Raji (cell line): ENCODE measurements around the gene CRY2.

Experiments
- POLR2A ChIP-seq: IDR thresholded peaks from 2 replicates; pipeline ENCODE4 v1.6.1; 2011; ENCODE audit warnings: low read depth, low read length, control low read depth; ENCODE audit not compliant: insufficient read depth

The CRY2 gene

DNA sequence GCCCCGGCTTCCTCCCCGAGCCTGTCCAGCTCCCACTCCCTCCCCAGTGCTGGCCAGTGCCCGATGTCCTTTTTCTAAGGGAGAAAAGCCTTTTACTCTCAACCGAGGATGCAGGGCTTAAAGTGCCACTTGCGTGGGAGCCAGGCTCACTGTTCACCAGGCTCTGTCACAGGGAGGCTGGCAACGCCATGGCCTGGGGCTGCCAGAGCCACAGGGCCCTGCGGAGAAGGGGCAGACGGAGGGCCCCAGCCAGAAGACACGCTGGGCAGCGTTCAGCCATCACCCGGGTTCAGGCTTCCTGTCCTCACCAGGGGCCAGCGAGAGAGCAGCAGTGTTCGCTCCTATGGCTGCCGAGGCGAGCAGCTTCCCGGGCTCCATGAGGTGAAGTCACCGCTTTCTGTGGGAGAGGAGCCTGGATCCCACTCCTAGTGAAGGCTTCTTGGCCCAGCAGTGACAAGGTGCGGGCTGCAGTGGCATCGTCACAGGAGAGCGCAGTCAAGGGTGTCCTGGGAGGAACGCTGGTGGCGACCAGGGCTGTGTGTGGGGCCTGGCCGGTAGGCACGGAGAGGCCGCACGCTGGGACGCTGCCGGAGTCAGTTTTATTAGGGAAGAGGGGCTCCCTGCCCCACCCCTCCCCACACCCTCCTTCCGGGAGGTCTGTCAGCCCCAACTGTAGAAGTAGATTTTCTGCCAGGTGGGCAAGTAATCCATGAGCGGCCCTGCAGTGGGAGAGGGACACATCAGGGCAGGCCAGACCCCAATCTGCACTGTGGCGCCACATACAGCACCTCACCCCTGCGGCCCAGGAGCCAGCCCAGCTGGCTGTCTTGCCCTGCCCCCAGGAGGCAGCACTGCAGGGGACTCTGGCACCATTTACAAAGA, 62.6 kb downstream of the CRY2 start:
- TF ChIP-seq POLR2A, result no peak

DNA sequence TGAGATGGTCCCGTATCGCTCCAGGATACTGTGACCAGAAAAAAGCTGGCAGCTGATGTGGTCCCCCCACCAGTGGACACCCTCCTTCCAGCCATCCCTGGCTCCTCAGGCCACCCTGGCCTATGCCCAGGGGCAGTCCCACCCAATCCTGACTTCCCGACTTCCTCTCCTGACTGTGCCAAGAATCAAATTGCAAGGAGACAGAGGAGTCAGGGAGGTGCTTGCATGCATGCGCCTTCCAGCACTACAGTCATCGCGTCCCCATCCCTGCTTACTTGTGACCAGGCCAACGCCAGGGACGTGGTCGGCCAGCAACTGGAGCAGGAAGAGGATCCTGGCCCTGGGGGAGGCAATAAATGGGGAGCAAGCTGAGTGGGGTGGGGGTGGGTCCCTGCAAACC, 63.3 kb downstream of the CRY2 start:
- TF ChIP-seq POLR2A, result no peak

DNA sequence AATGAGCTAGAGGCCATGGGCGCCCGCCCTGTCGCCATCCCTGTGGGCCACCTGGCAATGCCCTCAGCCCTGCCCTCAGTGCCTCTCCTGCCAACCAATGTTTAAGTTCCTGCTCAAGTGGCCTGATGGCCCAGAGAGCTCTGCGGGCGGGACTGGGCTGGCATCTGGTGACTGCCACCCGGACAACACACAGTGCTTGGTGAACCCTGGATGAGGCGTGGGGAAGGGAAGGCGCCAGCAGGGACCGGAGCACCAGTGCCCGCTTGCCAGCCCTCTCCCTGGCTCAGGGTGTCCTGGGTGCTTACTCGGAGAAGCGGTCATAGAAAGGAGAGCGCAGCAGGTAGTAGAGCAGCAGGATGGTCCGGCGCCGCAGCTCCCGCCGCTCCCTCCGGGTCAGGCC, 66.2 kb downstream of the CRY2 start:
- TF ChIP-seq POLR2A, result no peak

DNA sequence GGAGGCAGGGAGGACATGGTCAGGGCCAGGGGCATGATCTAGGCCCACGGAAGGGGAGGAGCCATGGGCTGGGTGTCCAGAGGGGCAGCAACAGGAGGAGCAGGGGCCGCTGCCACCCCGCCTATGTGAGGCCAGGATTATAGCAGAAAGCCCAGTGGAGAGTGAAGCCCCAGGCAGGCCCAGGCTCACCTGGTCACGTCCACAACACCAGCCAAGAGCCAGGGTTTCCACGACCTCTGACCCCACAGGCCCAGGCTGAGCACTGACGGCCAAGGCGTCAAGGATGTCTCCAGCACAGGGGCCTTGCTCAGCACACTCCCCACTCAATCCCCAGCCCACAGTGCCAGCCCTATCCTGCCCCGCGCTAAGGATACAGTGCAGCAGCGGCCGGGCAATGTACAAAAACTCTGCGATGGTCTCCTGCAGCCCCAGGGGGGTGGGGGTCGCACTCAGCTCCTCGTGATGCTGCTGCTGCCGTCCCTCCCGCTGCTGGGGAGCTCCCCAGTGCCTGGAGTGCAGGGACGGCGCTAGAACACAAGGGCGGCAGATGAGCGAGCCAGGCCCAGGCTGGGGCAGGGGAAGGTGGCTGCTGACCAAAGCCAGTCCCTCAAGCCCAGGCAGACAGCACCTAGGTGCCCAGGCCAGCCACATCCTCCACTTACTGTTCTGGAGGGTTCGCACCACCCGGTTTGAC, 66.8 kb downstream of the CRY2 start:
- TF ChIP-seq POLR2A, result no peak

DNA sequence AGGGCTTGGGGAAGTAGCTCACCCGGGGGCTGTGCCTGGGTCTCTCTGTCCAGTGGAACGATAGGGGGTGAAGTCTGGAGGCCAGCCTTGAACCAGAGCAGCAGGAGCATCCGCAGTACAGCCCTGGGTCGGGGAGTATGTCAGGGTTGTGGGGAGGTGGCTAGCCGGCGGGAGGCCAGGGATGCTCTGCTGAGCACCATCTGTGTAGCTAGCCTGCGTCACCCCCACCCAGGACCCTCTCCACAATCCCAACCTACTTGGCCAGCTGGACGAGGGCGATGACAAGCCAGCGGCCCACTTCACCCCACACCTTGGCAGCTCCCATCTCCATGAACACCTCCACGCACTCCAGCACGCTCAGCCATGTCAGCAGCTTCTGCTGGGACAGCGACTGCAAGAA, 68.2 kb downstream of the CRY2 start:
- TF ChIP-seq POLR2A, result no peak

DNA sequence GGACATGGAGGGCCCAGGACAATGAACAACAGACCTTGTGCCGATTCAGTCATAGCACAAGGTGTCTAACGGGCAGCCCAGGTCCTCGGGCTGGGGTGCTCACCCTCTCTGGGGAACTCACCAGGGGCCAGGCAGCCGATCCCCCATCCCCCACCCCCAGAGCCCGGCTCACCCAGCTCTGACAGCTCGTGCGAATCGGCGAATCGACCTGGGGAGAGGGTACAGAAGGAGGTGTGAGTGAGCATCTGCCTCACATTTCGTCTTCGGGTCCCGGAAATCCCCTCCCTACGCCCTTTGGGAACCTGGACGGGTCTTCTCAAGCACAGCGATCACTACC, 70.0 kb downstream of the CRY2 start:
- no peak for TF ChIP-seq POLR2A

DNA sequence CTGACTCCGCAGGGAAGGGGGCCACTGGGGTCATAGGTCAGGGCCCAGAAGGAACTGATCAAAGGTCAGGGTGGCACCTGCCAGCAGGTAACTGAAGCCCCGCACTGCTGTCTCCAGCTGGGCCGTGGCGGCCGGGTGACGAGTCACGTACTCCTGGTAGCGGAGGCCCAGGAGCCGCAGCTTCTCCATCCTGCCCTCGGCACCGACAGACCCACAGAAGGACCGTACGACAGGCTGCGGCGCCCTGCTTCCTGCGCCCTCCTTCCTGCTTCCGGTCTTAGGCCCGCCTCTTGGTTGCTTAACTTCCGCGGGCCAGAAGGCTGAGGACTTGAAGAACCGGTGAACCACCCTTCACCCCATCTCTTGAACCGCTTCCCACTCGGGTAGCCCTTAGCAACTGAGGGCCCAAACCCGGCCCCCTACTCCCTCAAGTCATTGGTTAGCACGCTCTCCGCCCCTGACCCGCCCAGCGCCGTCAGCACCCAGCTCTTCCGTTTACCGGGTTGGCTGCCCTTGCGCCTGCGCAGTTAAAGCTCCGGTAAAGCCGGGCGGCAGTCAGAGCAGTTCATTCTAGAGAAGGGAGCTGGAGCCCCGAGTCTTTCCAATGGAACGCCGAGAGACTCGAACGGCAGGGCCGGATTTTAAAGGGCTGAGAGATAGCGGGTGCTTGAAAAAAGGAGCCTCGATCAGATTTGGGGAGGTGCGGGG, 70.5 kb downstream of the CRY2 start, which contains the start of gene PEX16:
PEX16 (minus strand) TSS at position 255 of the 708 bp plus-strand sequence; CDS start at position 189, 66 bp downstream.
- peak; percentile 93 for TF ChIP-seq POLR2A

DNA sequence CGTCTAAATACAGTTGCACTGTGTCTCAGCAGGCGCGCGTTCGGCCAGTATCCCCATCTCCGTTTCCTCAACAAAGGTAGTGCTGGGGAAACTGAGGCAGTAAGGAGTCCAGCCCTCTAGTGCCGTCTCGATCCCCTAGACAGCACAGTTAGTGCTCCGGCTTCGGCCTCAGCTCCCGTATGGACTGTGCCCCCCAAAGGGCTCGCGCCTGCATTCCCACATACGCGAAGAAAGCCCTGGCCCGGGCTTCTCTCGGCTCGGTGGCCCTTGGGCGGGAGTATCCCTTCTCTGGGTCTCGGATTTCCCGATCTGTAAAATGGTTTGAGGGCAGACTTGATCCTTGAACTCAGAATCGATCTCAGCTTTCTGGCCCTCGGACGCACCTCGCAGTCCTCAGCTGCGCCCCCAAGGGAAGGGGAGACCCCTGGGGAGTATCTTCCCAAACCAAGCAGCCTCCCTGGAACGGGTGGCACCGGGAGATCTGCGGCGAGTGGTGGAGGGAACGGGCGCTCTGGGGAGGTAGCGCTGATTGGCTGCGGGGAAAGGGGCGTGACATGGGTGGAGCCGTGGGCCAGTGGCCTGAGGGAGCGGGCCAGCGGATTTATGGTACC, 71.2 kb downstream of the CRY2 start:
- TF ChIP-seq POLR2A, result peak; percentile 73

DNA sequence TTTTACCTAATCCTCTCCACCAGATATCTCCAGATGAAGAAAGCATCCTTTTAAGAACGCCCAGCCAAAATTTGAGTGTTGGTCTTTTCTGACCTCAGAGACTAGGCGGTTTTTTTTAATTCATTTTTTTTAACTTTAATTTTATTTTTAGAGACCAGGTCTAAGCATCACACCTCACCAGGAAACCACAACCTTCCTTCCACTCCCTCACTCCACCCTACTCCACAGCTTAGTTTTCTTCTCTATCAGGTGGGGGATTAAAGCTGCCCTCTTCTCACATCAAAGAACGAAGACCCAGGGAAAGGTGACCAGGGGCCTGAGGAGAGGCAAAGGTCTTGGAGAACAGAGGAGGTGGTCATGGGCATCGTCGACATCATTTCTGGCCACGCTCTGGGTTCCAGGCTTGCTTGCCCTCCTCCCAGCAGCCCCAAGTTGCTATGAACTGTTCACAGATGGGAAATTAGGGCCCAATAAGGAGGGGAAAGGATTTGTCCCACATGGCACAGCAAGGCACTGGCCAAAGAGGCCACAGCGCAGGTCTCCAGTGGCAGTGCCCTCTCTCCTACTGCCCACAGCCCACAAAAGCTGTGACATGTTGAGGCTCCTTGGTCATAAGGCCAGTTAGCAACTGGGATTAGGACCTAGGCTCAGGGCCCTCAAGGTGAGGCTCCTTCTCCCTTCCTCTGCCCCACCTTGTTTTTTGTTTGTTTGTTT, 71.8 kb downstream of the CRY2 start:
- TF ChIP-seq POLR2A, result no peak

DNA sequence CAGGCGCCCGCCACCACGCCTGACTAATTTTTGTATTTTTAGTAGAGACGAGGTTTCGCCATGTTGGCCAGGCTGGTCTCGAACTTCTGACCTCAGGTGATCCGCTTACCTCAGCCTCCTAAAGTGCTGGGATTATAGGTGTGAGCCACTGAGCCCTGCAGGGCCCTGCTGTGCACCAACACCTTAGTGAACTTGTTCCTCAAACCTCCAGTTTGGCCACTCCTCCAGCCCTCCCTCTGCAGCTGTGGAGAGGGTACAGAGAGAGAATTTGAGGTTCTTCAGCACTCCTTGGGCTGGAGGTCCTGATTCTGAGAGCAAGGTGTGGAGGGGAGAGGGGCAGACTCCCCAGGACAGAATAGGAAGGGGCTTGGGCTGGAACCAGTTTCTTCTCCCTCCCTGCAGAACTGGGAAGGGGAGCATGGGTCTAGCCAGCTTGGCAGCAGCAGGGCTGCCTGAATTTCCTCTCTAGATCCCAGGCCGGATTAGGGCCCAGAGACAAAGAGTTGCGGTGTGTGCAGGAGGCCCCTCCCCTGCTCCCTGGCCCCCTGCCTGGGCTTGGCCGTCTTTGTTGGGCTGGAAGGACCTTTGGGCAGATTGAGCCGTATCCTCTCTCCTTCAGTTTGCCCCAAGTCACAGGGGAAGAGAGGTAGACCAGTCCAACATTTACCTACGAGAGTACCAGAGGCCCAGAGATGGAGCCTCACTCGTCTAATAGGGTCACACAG, 72.7 kb downstream of the CRY2 start:
- TF ChIP-seq POLR2A, result no peak

- TF ChIP-seq POLR2A, result no peak
Observed at GRCh38 chr11:45920531-45921477, 73.5 kb downstream of the CRY2 start.

GRCh38 chr11:45921561-45922424, 74.5 kb downstream of the CRY2 start:
- TF ChIP-seq POLR2A, result no peak
